GM12878 (cell line): ENCODE measurements around the gene NR1D1. TPM values are rescaled to one million over a fixed set of nuclear protein-coding genes. Genes with fewer than 3 reads are reported as not detected.

Experiments
- BCL11A ChIP-seq: IDR thresholded peaks from 2 replicates; pipeline ENCODE4 v1.6.1; 2011; ENCODE audit warnings: low read depth, low read length
- BHLHE40 ChIP-seq, 2 experiments: fragments of 450-650 bp in 1 of 2; IDR thresholded peaks; 2 replicates each; pipeline ENCODE4 v1.6.1; 2011 to 2017; ENCODE audit warnings: low read depth in 2 of 2, borderline replicate concordance in 1 of 2, improper control_type of control experiment in 1 of 2, low read length in 1 of 2, mild to moderate bottlenecking in 1 of 2
- DPF2 ChIP-seq: fragments of 450-650 bp; IDR thresholded peaks from 2 replicates; pipeline ENCODE4 v1.6.1; 2017; ENCODE audit warnings: mild to moderate bottlenecking
- MXI1 ChIP-seq: fragments of 150-350 bp; IDR thresholded peaks from 2 replicates; pipeline ENCODE4 v1.6.1; 2011; ENCODE audit warnings: low read depth, mild to moderate bottlenecking, inconsistent platforms, low read length, improper control_type of control experiment
- NFYA ChIP-seq: IDR thresholded peaks from 2 replicates; pipeline ENCODE4 v1.6.1; 2011; ENCODE audit warnings: low read depth, mild to moderate bottlenecking, low read length, improper control_type of control experiment, borderline replicate concordance
- TCF7 ChIP-seq: IDR thresholded peaks from 2 replicates; pipeline ENCODE4 v1.6.1; 2014; ENCODE audit warnings: antibody characterized with exemption, borderline replicate concordance
- WRNIP1 ChIP-seq: IDR thresholded peaks from 2 replicates; pipeline ENCODE4 v1.6.1; 2011; ENCODE audit warnings: low read depth, low read length, improper control_type of control experiment, borderline replicate concordance
- polyA plus RNA-seq, 11 experiments: library from polyadenylated mRNA; depleted of rRNA in 4 of 11; unstranded in 6 of 11; stranded (reverse) in 5 of 11; fragments of >200 nt; fragmentation: Nextera tagmentation in 4 of 11; fragmentation: Illumina TruSeq in 1 of 11; extraction: Ambion mirVana in 4 of 11; extraction: Trizol in 1 of 11; gene quantifications; 1 replicate in 1 of 11; 2 replicates in 10 of 11; pipeline versions ENCODE4 v1.2.1 to v1.2.3, GENCODE V29; 2011 to 2016; ENCODE audit warnings: inconsistent platforms in 2 of 11, missing spikeins in 2 of 11, low read depth in 1 of 11
- total RNA-seq, 4 experiments: library from RNA; depleted of rRNA in 3 of 4; stranded (reverse); fragments of >200 nt in 3 of 4; fragmentation: Illumina TruSeq in 1 of 4; extraction: Trizol in 1 of 4; gene quantifications; 2 replicates each; pipeline versions ENCODE4 v1.2.1 to v1.2.3, GENCODE V29; 2013 to 2021
- TF ChIP-seq, protein P1 (sequence below): IDR thresholded peaks from 2 replicates; pipeline ENCODE4 v1.6.1; 2012; ENCODE audit warnings: mild to moderate bottlenecking, low read depth, low read length
- TF ChIP-seq, protein P2 (sequence below): IDR thresholded peaks from 2 replicates; pipeline ENCODE4 v1.6.1; 2011; ENCODE audit warnings: mild to moderate bottlenecking, low read depth, low read length, moderate library complexity; ENCODE audit not compliant: insufficient replicate concordance
- TF ChIP-seq, protein P3 (sequence below): fragments of 450-650 bp; IDR thresholded peaks from 2 replicates; pipeline ENCODE4 v1.6.1; 2014; ENCODE audit warnings: mild to moderate bottlenecking
- TF ChIP-seq, protein P4 (sequence below): IDR thresholded peaks from 2 replicates; pipeline ENCODE4 v1.6.1; 2011; ENCODE audit warnings: borderline replicate concordance, low read depth, mild to moderate bottlenecking, moderate library complexity, low read length; ENCODE audit not compliant: insufficient read depth, poor library complexity, severe bottlenecking
- TF ChIP-seq, protein P5 (sequence below): IDR thresholded peaks from 2 replicates; pipeline ENCODE4 v1.6.1; 2012; ENCODE audit warnings: low read depth, low read length, improper control_type of control experiment
- TF ChIP-seq, protein P6 (sequence below): fragments of 450-650 bp; IDR thresholded peaks from 2 replicates; pipeline ENCODE4 v1.6.1; 2017; ENCODE audit warnings: mild to moderate bottlenecking, moderate library complexity

Gene NR1D1
- total and polyA plus RNA-seq, 10 of the 15 experiments (the other 5 are each of a cell fraction or from before 2014, with no cell fraction given), result 0.10 to 3.4 (median 0.94) TPM

DNA sequence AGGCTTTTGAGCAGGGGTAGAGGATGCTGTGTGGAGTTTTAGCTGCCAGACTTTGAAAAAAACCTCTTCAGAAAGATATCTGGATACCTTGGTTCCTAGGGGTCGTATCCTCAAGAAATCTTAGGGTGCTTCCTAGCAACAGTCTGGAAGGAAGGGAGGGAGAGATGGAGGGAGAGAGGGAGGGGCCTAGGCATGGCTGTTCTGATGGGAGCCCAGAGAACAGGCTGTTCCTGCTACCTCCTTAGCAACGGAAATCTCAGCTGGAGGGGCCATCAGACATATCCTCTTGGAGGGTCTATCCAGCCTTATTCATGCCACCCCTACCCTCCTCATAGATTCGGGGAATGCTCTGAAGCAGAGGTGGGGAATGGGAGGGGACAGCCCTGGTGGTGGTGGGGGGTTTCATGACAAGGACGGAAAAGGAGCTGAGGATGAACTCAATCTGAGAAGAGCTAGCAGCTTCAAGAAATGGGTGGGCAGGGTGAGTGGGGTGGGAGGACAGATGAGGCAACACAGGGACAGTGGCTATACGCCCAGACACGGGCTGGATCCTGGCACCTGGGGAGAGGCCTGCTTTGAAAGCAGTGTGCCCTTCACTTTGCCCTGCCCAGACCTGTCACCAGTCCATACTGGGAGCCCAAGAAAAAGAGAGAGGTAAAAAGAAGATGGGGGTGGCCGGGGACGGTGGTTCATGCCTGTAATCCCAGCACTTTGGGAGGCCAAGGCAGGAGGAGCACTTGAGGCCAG lies 40.5 kb downstream of the NR1D1 start (continued):
- TF ChIP-seq, protein P1, sequence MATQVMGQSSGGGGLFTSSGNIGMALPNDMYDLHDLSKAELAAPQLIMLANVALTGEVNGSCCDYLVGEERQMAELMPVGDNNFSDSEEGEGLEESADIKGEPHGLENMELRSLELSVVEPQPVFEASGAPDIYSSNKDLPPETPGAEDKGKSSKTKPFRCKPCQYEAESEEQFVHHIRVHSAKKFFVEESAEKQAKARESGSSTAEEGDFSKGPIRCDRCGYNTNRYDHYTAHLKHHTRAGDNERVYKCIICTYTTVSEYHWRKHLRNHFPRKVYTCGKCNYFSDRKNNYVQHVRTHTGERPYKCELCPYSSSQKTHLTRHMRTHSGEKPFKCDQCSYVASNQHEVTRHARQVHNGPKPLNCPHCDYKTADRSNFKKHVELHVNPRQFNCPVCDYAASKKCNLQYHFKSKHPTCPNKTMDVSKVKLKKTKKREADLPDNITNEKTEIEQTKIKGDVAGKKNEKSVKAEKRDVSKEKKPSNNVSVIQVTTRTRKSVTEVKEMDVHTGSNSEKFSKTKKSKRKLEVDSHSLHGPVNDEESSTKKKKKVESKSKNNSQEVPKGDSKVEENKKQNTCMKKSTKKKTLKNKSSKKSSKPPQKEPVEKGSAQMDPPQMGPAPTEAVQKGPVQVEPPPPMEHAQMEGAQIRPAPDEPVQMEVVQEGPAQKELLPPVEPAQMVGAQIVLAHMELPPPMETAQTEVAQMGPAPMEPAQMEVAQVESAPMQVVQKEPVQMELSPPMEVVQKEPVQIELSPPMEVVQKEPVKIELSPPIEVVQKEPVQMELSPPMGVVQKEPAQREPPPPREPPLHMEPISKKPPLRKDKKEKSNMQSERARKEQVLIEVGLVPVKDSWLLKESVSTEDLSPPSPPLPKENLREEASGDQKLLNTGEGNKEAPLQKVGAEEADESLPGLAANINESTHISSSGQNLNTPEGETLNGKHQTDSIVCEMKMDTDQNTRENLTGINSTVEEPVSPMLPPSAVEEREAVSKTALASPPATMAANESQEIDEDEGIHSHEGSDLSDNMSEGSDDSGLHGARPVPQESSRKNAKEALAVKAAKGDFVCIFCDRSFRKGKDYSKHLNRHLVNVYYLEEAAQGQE, result no peak
- TF ChIP-seq WRNIP1 (no peak), MXI1 (no peak), BHLHE40 (IDR thresholded peaks at IDR 0.05; ENCODE audit: borderline replicate concordance in 1 of 2, low read depth in 2 of 2, low read length in 1 of 2) (no peak), BCL11A (no peak), TCF7 (no peak), NFYA (no peak), DPF2 (no peak)
- TF ChIP-seq, protein P2, sequence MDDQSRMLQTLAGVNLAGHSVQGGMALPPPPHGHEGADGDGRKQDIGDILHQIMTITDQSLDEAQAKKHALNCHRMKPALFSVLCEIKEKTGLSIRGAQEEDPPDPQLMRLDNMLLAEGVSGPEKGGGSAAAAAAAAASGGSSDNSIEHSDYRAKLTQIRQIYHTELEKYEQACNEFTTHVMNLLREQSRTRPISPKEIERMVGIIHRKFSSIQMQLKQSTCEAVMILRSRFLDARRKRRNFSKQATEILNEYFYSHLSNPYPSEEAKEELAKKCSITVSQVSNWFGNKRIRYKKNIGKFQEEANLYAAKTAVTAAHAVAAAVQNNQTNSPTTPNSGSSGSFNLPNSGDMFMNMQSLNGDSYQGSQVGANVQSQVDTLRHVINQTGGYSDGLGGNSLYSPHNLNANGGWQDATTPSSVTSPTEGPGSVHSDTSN, result no peak
- TF ChIP-seq, protein P3, sequence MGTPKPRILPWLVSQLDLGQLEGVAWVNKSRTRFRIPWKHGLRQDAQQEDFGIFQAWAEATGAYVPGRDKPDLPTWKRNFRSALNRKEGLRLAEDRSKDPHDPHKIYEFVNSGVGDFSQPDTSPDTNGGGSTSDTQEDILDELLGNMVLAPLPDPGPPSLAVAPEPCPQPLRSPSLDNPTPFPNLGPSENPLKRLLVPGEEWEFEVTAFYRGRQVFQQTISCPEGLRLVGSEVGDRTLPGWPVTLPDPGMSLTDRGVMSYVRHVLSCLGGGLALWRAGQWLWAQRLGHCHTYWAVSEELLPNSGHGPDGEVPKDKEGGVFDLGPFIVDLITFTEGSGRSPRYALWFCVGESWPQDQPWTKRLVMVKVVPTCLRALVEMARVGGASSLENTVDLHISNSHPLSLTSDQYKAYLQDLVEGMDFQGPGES, result no peak
- TF ChIP-seq, protein P4, sequence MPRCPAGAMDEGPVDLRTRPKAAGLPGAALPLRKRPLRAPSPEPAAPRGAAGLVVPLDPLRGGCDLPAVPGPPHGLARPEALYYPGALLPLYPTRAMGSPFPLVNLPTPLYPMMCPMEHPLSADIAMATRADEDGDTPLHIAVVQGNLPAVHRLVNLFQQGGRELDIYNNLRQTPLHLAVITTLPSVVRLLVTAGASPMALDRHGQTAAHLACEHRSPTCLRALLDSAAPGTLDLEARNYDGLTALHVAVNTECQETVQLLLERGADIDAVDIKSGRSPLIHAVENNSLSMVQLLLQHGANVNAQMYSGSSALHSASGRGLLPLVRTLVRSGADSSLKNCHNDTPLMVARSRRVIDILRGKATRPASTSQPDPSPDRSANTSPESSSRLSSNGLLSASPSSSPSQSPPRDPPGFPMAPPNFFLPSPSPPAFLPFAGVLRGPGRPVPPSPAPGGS, result no peak
- TF ChIP-seq, protein P5, sequence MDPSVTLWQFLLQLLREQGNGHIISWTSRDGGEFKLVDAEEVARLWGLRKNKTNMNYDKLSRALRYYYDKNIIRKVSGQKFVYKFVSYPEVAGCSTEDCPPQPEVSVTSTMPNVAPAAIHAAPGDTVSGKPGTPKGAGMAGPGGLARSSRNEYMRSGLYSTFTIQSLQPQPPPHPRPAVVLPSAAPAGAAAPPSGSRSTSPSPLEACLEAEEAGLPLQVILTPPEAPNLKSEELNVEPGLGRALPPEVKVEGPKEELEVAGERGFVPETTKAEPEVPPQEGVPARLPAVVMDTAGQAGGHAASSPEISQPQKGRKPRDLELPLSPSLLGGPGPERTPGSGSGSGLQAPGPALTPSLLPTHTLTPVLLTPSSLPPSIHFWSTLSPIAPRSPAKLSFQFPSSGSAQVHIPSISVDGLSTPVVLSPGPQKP, result no peak
- TF ChIP-seq, protein P6, sequence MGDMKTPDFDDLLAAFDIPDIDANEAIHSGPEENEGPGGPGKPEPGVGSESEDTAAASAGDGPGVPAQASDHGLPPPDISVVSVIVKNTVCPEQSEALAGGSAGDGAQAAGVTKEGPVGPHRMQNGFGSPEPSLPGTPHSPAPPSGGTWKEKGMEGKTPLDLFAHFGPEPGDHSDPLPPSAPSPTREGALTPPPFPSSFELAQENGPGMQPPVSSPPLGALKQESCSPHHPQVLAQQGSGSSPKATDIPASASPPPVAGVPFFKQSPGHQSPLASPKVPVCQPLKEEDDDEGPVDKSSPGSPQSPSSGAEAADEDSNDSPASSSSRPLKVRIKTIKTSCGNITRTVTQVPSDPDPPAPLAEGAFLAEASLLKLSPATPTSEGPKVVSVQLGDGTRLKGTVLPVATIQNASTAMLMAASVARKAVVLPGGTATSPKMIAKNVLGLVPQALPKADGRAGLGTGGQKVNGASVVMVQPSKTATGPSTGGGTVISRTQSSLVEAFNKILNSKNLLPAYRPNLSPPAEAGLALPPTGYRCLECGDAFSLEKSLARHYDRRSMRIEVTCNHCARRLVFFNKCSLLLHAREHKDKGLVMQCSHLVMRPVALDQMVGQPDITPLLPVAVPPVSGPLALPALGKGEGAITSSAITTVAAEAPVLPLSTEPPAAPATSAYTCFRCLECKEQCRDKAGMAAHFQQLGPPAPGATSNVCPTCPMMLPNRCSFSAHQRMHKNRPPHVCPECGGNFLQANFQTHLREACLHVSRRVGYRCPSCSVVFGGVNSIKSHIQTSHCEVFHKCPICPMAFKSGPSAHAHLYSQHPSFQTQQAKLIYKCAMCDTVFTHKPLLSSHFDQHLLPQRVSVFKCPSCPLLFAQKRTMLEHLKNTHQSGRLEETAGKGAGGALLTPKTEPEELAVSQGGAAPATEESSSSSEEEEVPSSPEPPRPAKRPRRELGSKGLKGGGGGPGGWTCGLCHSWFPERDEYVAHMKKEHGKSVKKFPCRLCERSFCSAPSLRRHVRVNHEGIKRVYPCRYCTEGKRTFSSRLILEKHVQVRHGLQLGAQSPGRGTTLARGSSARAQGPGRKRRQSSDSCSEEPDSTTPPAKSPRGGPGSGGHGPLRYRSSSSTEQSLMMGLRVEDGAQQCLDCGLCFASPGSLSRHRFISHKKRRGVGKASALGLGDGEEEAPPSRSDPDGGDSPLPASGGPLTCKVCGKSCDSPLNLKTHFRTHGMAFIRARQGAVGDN, result no peak
